ENCODE data around the gene IGF2BP2.
A peak's percentile ranks its signal among the peaks of the same experiment; 100 is the strongest.
"Not testable (repeated sequence)": the region's sequence is repeated elsewhere in the genome, so short reads cannot be mapped to it uniquely, and the experiment has no call there.

The IGF2BP2 gene

DNA sequence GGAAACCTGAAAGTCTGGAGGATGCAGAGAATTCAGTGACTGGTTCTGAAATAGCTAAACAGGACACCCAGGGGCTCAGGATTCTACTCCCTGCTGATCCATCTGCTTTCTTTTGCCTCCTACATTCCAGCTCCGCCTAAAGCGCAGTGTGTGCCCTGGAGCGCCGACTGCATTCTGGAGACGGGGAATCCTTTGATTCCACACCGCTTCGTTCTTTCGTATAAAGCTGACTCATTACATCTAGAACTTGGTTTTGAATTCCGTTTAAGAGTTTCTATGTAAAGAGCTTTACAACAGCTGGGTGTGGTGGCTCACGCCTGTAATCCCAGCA, 177.0 kb downstream of the IGF2BP2 start:
- H3K27me3 ChIP-seq (ENCODE audit: insufficient read depth, poor library complexity, severe bottlenecking), result no peaks in the 10 kb centered on the region
- no peak for DNase-seq (ENCODE audit: low read depth in 1 of 2, low spot score in 1 of 2)
- H3K4me3 ChIP-seq (replicated peaks; ENCODE audit: insufficient read depth, low read length), result no peak overlapping the region
- H3K27ac ChIP-seq (replicated peaks), result no peak overlapping the region
- TF ChIP-seq POLR2AphosphoS5 (IDR thresholded peaks at IDR 0.05; ENCODE audit: low read depth) (no peak), GABPA (IDR thresholded peaks at IDR 0.05; ENCODE audit: low read depth) (no peak)
- TF ChIP-seq, protein P1, sequence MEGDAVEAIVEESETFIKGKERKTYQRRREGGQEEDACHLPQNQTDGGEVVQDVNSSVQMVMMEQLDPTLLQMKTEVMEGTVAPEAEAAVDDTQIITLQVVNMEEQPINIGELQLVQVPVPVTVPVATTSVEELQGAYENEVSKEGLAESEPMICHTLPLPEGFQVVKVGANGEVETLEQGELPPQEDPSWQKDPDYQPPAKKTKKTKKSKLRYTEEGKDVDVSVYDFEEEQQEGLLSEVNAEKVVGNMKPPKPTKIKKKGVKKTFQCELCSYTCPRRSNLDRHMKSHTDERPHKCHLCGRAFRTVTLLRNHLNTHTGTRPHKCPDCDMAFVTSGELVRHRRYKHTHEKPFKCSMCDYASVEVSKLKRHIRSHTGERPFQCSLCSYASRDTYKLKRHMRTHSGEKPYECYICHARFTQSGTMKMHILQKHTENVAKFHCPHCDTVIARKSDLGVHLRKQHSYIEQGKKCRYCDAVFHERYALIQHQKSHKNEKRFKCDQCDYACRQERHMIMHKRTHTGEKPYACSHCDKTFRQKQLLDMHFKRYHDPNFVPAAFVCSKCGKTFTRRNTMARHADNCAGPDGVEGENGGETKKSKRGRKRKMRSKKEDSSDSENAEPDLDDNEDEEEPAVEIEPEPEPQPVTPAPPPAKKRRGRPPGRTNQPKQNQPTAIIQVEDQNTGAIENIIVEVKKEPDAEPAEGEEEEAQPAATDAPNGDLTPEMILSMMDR (IDR thresholded peaks at IDR 0.05; ENCODE audit: insufficient read depth, low read length), result no peak
- TF ChIP-seq, protein P2, sequence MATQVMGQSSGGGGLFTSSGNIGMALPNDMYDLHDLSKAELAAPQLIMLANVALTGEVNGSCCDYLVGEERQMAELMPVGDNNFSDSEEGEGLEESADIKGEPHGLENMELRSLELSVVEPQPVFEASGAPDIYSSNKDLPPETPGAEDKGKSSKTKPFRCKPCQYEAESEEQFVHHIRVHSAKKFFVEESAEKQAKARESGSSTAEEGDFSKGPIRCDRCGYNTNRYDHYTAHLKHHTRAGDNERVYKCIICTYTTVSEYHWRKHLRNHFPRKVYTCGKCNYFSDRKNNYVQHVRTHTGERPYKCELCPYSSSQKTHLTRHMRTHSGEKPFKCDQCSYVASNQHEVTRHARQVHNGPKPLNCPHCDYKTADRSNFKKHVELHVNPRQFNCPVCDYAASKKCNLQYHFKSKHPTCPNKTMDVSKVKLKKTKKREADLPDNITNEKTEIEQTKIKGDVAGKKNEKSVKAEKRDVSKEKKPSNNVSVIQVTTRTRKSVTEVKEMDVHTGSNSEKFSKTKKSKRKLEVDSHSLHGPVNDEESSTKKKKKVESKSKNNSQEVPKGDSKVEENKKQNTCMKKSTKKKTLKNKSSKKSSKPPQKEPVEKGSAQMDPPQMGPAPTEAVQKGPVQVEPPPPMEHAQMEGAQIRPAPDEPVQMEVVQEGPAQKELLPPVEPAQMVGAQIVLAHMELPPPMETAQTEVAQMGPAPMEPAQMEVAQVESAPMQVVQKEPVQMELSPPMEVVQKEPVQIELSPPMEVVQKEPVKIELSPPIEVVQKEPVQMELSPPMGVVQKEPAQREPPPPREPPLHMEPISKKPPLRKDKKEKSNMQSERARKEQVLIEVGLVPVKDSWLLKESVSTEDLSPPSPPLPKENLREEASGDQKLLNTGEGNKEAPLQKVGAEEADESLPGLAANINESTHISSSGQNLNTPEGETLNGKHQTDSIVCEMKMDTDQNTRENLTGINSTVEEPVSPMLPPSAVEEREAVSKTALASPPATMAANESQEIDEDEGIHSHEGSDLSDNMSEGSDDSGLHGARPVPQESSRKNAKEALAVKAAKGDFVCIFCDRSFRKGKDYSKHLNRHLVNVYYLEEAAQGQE (IDR thresholded peaks at IDR 0.05; ENCODE audit: insufficient replicate concordance, low read depth), result no peak

DNA sequence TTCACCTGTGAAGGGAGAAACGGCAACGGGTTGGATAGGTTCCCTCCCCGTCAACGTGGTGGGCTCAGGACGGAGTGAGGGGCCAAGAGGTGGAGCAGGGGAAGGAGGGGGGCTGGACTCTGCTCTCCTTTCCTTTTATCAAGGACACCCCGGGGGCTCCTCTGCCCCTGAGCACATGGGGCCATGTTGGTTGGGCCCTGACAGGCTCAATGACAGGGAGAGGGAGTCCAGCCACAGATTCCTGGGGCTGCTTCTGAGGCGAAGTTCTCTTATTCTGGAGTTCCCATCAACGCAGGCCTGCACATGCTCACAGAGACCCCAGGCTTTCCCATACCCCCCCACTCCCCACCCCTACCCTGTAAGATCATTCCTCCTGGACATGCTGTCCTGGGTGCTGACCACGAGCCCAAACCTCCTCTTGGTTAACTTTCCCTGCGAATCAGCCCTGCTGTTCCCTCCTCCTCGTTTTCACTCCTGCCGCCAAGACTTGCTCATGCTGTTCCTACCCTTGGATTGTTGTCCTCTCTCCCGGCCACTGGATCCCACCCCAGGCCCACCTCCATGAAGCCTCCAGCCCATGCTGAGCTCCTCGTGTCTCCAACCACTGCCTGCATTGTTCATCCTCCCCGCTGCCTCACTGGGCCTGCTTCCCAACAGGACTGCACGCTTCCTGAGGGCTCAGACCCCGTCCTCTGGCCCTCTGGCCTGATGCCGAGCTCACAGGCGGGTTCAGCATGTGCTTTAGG, 177.5 kb downstream of the IGF2BP2 start:
- H3K27me3 ChIP-seq (ENCODE audit: insufficient read depth, poor library complexity, severe bottlenecking), result no peaks in the 10 kb centered on the region
- TF ChIP-seq SPI1 (IDR thresholded peaks at IDR 0.05; ENCODE audit: borderline replicate concordance, low read depth) (no peak), POLR2AphosphoS5 (IDR thresholded peaks at IDR 0.05; ENCODE audit: low read depth) (no peak), GABPA (IDR thresholded peaks at IDR 0.05; ENCODE audit: low read depth) (no peak)
- TF ChIP-seq, protein P2 (IDR thresholded peaks at IDR 0.05; ENCODE audit: insufficient replicate concordance, low read depth), result no peak
- TF ChIP-seq, protein P1 (IDR thresholded peaks at IDR 0.05; ENCODE audit: insufficient read depth, low read length), result no peak
- H3K27ac ChIP-seq (replicated peaks), result no peak overlapping the region
- H3K4me3 ChIP-seq (replicated peaks; ENCODE audit: insufficient read depth, low read length), result no peak overlapping the region
- no peak for DNase-seq (ENCODE audit: low read depth in 1 of 2, low spot score in 1 of 2)

DNA sequence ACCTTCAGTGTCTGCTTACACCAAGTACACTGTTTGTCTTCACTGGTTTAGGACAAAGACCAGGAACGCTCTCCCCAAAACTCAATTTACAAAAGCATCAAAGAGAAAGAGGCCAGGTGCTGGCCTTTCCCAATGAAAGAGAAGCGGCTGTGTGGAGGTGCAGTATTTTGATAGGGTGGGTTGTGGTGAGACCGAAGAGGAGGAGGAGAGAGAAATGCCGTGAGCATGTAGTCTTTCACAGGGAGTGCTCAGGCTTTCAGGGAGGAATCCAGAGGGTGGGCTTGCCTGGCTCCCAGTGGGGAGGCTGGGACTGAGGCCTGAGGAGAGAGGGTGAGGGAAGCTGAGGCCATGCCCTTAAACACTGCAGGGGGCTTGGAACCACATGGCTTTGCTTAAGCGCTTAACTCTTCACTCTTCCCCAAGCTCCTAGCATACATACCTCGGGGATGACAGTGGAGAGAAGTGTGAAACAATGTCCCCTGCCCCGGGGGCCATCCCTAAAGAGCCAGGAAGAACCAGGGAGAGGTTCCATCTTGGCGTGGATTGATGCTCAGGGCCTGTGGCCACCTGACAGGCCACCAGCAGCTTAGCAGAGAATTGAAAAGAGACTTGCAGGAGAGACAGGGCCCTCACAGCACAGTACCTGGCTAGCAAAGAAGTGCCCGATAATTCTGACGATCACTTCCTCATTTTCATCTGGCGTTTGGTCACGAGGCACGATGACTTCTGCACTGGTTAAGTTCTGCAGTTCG, 178.3 kb downstream of the IGF2BP2 start:
- H3K27ac ChIP-seq (replicated peaks), result no peak overlapping the region

DNA sequence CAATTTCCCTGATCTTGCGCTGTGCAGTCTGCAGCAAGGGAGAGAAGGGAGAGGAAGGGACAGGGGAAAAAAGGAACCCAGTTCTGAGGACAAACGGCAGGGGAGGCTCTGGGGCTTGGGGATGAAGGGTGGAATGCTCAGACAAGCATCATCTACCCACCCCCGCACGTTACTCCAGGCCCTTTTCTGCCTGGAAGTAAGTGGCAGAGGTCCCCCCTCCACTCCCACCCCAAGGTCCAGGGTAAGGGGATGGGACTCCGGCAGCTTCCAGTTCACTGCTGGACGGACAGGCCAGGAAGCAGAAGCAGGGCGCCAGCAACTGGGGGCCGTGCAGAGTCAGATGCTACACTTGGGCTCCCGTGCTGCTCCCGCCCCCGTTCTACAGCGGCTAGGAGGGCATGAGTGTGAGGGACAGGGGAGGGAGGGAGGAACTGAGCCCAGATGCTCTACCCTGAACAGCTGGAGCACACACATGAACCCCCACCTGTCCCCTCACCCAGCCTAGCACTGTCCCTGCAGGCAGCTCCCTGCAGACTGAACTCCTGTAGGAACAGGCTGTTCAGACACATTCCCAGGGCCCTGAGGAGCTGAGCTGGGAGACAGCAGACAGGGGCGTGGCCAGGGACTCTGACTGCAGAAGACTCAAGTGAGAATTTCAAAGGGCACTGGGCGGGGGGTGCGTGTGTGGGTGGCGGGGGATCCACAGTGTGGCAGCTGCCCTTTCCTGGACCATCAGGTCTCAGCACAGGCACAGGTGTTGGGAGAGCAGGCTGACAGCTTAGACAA, 179.1 kb downstream of the IGF2BP2 start:
- no peak for DNase-seq (ENCODE audit: low read depth in 1 of 2, low spot score in 1 of 2)
- TF ChIP-seq, protein P2 (IDR thresholded peaks at IDR 0.05; ENCODE audit: insufficient replicate concordance, low read depth), result no peak
- TF ChIP-seq GABPA (IDR thresholded peaks at IDR 0.05; ENCODE audit: low read depth) (no peak), SPI1 (IDR thresholded peaks at IDR 0.05; ENCODE audit: borderline replicate concordance, low read depth) (no peak), POLR2AphosphoS5 (IDR thresholded peaks at IDR 0.05; ENCODE audit: low read depth) (no peak)
- TF ChIP-seq, protein P1 (IDR thresholded peaks at IDR 0.05; ENCODE audit: insufficient read depth, low read length), result no peak
- Histone ChIP-seq H3K27ac (replicated peaks) (no peak overlapping the region), H3K27me3 (ENCODE audit: insufficient read depth, poor library complexity, severe bottlenecking) (no peaks in the 10 kb centered on the region), H3K4me3 (replicated peaks; ENCODE audit: insufficient read depth, low read length) (no peak overlapping the region)

More for the DNA sequence above, 178.3 kb downstream of the IGF2BP2 start:
- Histone ChIP-seq H3K27me3 (ENCODE audit: insufficient read depth, poor library complexity, severe bottlenecking) (no peaks in the 10 kb centered on the region), H3K4me3 (replicated peaks; ENCODE audit: insufficient read depth, low read length) (no peak overlapping the region)
- DNase-seq (ENCODE audit: low read depth in 1 of 2, low spot score in 1 of 2), result peak in 1 of 2 experiments; percentile 52
- TF ChIP-seq SPI1 (IDR thresholded peaks at IDR 0.05; ENCODE audit: borderline replicate concordance, low read depth) (peak; percentile 99), GABPA (IDR thresholded peaks at IDR 0.05; ENCODE audit: low read depth) (no peak)

DNA sequence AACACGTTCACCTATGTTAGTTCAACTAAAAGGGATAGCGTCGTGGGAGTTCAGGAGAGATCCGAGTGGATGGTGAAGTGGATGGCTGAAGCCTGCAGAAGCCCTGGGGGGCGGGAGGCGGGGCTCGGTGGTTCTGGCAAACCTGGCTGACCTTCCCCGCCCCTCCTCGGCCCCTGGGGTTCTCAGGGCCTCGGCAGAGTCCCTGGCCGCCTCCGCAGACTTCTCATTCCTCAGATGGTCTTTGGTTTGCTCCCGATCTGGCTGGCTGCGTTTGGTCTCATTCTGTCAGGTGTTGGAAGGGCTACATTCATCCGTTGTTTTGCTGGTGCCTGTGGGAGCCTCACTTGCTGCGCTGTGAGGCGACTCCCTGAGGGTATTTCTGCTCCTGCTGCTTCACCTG, 179.7 kb downstream of the IGF2BP2 start:
- H3K27ac ChIP-seq (replicated peaks); H3K4me3 ChIP-seq (replicated peaks; ENCODE audit: insufficient read depth, low read length); DNase-seq (ENCODE audit: low read depth in 1 of 2, low spot score in 1 of 2); H3K27me3 ChIP-seq (ENCODE audit: insufficient read depth, poor library complexity, severe bottlenecking): not testable (repeated sequence)

Data from HL-60 (cell line).